ENCODE data around the gene CDSN. TPM values are rescaled to one million over a fixed set of nuclear protein-coding genes. Genes with fewer than 3 reads are reported as not detected.

Gene CDSN
- polyA plus RNA-seq, 2 of the 4 experiments (the other 2 are of a cell fraction): not detected

- no peak overlapping the region for H3K4me2 ChIP-seq
- CTCF ChIA-PET: interaction anchor here (0.8 to 2.9 kb wide), 4 partner anchors 17 to 222 kb away, joined by 3 to 12 read pairs (median 4); no protein-coding TSS in a partner anchor
- no peak for TF ChIP-seq HMGXB4 (CRISPR knock-in tag; IDR thresholded peaks at IDR 0.05; ENCODE audit: borderline replicate concordance)
- TF ChIP-seq RCOR1 (IDR thresholded peaks at IDR 0.05; ENCODE audit: low read depth, low read length): no peak
- no peak for TF ChIP-seq HEYL (CRISPR knock-in tag; IDR thresholded peaks at IDR 0.05)
- no peak for TF ChIP-seq NPAS2 (CRISPR knock-in tag; IDR thresholded peaks at IDR 0.05; ENCODE audit: borderline replicate concordance)
- no peak for TF ChIP-seq KDM5A (IDR thresholded peaks at IDR 0.05)
- no peak for TF ChIP-seq PHF8 (IDR thresholded peaks at IDR 0.05; ENCODE audit: borderline replicate concordance, low read depth)
- no peaks in the 10 kb centered on the region for H3K4me1 ChIP-seq
- no peak for DNase-seq (ENCODE audit: low read depth in 1 of 2, low spot score in 1 of 2)
- H3K4me3 ChIP-seq: no peak overlapping the region
- no peak for FAIRE-seq
- H3K27ac ChIP-seq: no peak overlapping the region
- 95% methylated on average over 10 of the region's 10 CpGs for WGBS (ENCODE audit: missing lambda C conversion rate)
- POLR2A ChIA-PET: no interaction called here
- no peak for ATAC-seq
- no peaks in the 10 kb centered on the region for H3K9me3 ChIP-seq
Measured at GRCh38 chr6:31145386-31145785, 25.1 kb upstream of the CDSN start.

- POLR2A ChIA-PET: no interaction called here
- Histone ChIP-seq H3K4me1 (no peaks in the 10 kb centered on the region), H3K4me2 (no peak overlapping the region), H3K9me3 (no peaks in the 10 kb centered on the region), H3K4me3 (no peak overlapping the region), H3K27ac (no peak overlapping the region)
- ATAC-seq (no peak), FAIRE-seq (no peak), DNase-seq (ENCODE audit: low read depth in 1 of 2, low spot score in 1 of 2) (no peak)
- TF ChIP-seq MAZ (IDR thresholded peaks at IDR 0.05; ENCODE audit: borderline replicate concordance, low read depth, low read length) (no peak), NR3C1 (IDR thresholded peaks at IDR 0.05) (no peak), TFCP2L1 (CRISPR knock-in tag; IDR thresholded peaks at IDR 0.05) (no peak), HES2 (IDR thresholded peaks at IDR 0.05) (no peak), ZSCAN20 (CRISPR knock-in tag; IDR thresholded peaks at IDR 0.05) (no peak), CTCF (IDR thresholded peaks at IDR 0.05) (no peak), E2F6 (IDR thresholded peaks at IDR 0.05; ENCODE audit: borderline replicate concordance, low read depth) (no peak)
- CTCF ChIA-PET: interaction anchor here (0.6 to 2.9 kb wide), 5 partner anchors 16 to 232 kb away, joined by 3 to 12 read pairs (median 4); no protein-coding TSS in a partner anchor
- 74% methylated on average over 11 of the region's 11 CpGs for WGBS (ENCODE audit: missing lambda C conversion rate)
Measured at GRCh38 chr6:31144970-31145340, 24.7 kb upstream of the CDSN start.

GRCh38 chr6:31144296-31144969 is 24.2 kb upstream of the CDSN start:
- Histone ChIP-seq H3K9me3 (no peaks in the 10 kb centered on the region), H3K4me3 (no peak overlapping the region), H3K27ac (no peak overlapping the region), H3K4me1 (peaks cover 4% of the 10 kb centered on the region; the same call in 2 of the 3 replicates), H3K4me2 (no peak overlapping the region)
- no peak for DNase-seq (ENCODE audit: low read depth in 1 of 2, low spot score in 1 of 2)
- POLR2A ChIA-PET: no interaction called here
- ATAC-seq: no peak
- FAIRE-seq: no peak
- CTCF ChIA-PET: interaction anchor here (0.6 to 2.9 kb wide), 9 partner anchors 16 to 402 kb away, joined by 3 to 12 read pairs (median 4); partner anchors contain the start of gene ATP6V1G2
- WGBS (ENCODE audit: missing lambda C conversion rate): 88% methylated on average over 17 of the region's 18 CpGs
- TF ChIP-seq REST (IDR thresholded peaks at IDR 0.05) (no peak), FOSB (CRISPR knock-in tag; IDR thresholded peaks at IDR 0.05) (no peak), CEBPB (IDR thresholded peaks at IDR 0.05) (no peak), HOXA7 (CRISPR knock-in tag; IDR thresholded peaks at IDR 0.05) (no peak), JUNB (IDR thresholded peaks at IDR 0.05) (no peak), HES2 (IDR thresholded peaks at IDR 0.05) (no peak), ZSCAN20 (CRISPR knock-in tag; IDR thresholded peaks at IDR 0.05) (no peak), TFCP2L1 (CRISPR knock-in tag; IDR thresholded peaks at IDR 0.05) (no peak), MAZ (IDR thresholded peaks at IDR 0.05; ENCODE audit: borderline replicate concordance, low read depth, low read length) (no peak), SREBF2 (IDR thresholded peaks at IDR 0.05) (no peak), BCL3 (IDR thresholded peaks at IDR 0.05) (no peak), EP300 (IDR thresholded peaks at IDR 0.05) (no peak), SMC3 (IDR thresholded peaks at IDR 0.05) (no peak), HDAC2 (IDR thresholded peaks at IDR 0.05) (no peak)

All from A549 (cell line).